C4-2B (cell line): ENCODE data around the gene TRIO.

Experiments used
- CTCF ChIP-seq: fragments of 450-650 bp; conservative IDR thresholded peaks from 2 replicates; pipeline ENCODE4 v1.5.1; 2017; ENCODE audit warnings: mild to moderate bottlenecking
- ZFX ChIP-seq: fragments of 450-650 bp; IDR thresholded peaks from 2 replicates; pipeline ENCODE4 v1.6.1; 2017

GRCh38 chr5:14463629-14464028 lies 320.5 kb downstream of the TRIO start:
- TF ChIP-seq CTCF (no peak), ZFX (no peak)
